Effector CD4-positive, alpha-beta T cell (primary cell): ENCODE results near the gene EIF2B5.
"Not testable (repeated sequence)": the region's sequence is repeated elsewhere in the genome, so short reads cannot be mapped to it uniquely, and the experiment has no call there.

Experiments used
- DNase-seq: peaks from one replicate; pipeline ENCODE4 v3.0.0-alpha.2; 2020
- total RNA-seq: gene quantifications from one replicate; lab custom pipeline; 2026; lab: John Stamatoyannopoulos, UW

Gene EIF2B5
- total RNA-seq = 90.2 reads per million, percentile 80 among the genes with 10 or more reads in this experiment

GRCh38 chr3:184135149-184135910, at the start of gene EIF2B5:
TSS of gene EIF2B5 (plus strand) at chr3:184135358. CDS start at chr3:184135386, 28 bp downstream.
- peak; percentile 84 for DNase-seq

GRCh38 chr3:184085389-184085852, 49.7 kb upstream of the EIF2B5 start:
- no peak for DNase-seq

- DNase-seq = no peak
Observed at GRCh38 chr3:184092199-184092598, 43.0 kb upstream of the EIF2B5 start.

- no peak for DNase-seq
Observed at GRCh38 chr3:184096811-184097383, 38.3 kb upstream of the EIF2B5 start, which contains the start of gene HTR3E. TSS of gene HTR3E (plus strand) at chr3:184097064. CDS start at chr3:184097530, 466 bp downstream.

- no peak for DNase-seq
Observed at GRCh38 chr3:184097556-184097955, 37.6 kb upstream of the EIF2B5 start.

- DNase-seq = no peak
Observed at GRCh38 chr3:184099806-184100686, 35.1 kb upstream of the EIF2B5 start.

GRCh38 chr3:184110316-184110725, 24.8 kb upstream of the EIF2B5 start:
- no peak for DNase-seq

- no peak for DNase-seq
Observed at GRCh38 chr3:184116017-184116416, 19.1 kb upstream of the EIF2B5 start.

GRCh38 chr3:184117636-184118035, 17.5 kb upstream of the EIF2B5 start:
- DNase-seq = no peak

- DNase-seq = not testable (repeated sequence)
Observed at GRCh38 chr3:184121031-184121430, 14.1 kb upstream of the EIF2B5 start.

GRCh38 chr3:184126006-184126405, 9.2 kb upstream of the EIF2B5 start:
- no peak for DNase-seq

GRCh38 chr3:184129012-184129411, 6.1 kb upstream of the EIF2B5 start:
- no peak for DNase-seq

- DNase-seq = no peak
Observed at GRCh38 chr3:184132945-184133344, 2.2 kb upstream of the EIF2B5 start.

- DNase-seq = peak; percentile 10
Observed at GRCh38 chr3:184133840-184134745, 1.1 kb upstream of the EIF2B5 start.

GRCh38 chr3:184134746-184135148, 411 bp upstream of the EIF2B5 start:
- DNase-seq = no peak

- no peak for DNase-seq
Observed at GRCh38 chr3:184135911-184136260, 728 bp downstream of the EIF2B5 start.

GRCh38 chr3:184140436-184140835, 5.3 kb downstream of the EIF2B5 start:
- DNase-seq = no peak

- no peak for DNase-seq
Observed at GRCh38 chr3:184142199-184142598, 7.0 kb downstream of the EIF2B5 start.

GRCh38 chr3:184143327-184143726, 8.2 kb downstream of the EIF2B5 start:
- no peak for DNase-seq

GRCh38 chr3:184144505-184144904, 9.3 kb downstream of the EIF2B5 start:
- no peak for DNase-seq

- no peak for DNase-seq
Observed at GRCh38 chr3:184145111-184145524, 10.0 kb downstream of the EIF2B5 start.

- no peak for DNase-seq
Observed at GRCh38 chr3:184145751-184146270, 10.7 kb downstream of the EIF2B5 start.
